ENCODE measurements around the gene PGLYRP1. TPM values are rescaled to one million over a fixed set of nuclear protein-coding genes. Genes with fewer than 3 reads are reported as not detected.

Gene PGLYRP1
- polyA plus RNA-seq, 6 donors from 2014 or later: 1.6 TPM; not detected in 5

DNA sequence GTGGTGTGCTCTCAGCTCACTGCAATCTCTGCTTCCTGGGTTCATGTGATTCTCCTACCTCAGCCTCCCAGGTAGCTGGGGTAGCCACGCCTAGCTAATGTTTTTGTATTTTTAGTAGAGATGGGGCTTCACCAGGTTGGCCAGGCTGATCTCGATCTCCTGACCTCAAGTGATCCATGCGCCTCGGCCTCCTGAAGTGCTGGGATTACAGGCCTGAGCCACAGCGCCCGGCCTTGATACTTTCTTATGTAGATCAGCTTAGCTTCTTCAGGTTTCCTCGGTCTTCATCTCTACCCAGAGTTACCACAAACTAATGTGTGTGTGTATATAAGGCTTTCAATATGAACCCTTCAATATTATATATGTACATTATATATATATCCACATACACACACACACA is 37.5 kb downstream of the PGLYRP1 start:
- ATAC-seq (ENCODE audit: low read depth in 2 of 2) (no peak), DNase-seq (no peak)
- Mint-ChIP-seq H3K27ac (no peak overlapping the region), H3K9me3 (peaks cover 1 to 6% (median 4%) of the 10 kb centered on the region in 7 donors), H3K27me3 (peaks cover 22 to 66% (median 52%) of the 10 kb centered on the region in 3 donors), H3K4me1 (no peaks in the 10 kb centered on the region), H3K36me3 (peaks cover 4 to 16% of the 10 kb centered on the region in 2 donors), H3K4me3 (no peak overlapping the region)

DNA sequence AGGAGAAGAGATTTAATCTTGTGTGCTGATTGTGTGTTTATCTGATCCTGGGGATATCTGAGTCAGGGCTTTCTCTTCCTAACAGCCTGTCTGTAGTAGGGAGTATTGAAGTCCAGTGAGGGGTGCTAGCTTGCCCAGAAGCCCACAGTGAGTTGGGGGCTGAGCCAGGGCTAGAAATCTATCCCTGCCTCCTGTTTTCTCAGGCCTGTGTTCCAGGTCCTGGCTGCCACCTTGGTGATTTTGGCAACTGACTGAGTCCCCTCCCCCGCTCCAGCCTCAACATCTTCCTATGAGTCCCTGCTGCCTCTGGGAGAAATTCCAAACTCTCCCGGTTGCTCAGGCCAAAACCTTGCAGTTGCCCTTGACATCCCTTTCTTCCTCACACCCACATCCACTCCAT is 41.5 kb downstream of the PGLYRP1 start:
- ATAC-seq (ENCODE audit: low read depth in 2 of 2) (no peak), DNase-seq (no peak)
- Mint-ChIP-seq H3K27me3 (peaks cover 24 to 66% (median 58%) of the 10 kb centered on the region in 3 donors), H3K27ac (peak overlapping the region in 1 of 6 donors; percentile 52), H3K9me3 (peaks cover 0 to 6% (median 4%) of the 10 kb centered on the region in 7 donors), H3K4me1 (no peaks in the 10 kb centered on the region), H3K36me3 (peaks cover 4 to 8% of the 10 kb centered on the region in 2 donors), H3K4me3 (no peak overlapping the region)

DNA sequence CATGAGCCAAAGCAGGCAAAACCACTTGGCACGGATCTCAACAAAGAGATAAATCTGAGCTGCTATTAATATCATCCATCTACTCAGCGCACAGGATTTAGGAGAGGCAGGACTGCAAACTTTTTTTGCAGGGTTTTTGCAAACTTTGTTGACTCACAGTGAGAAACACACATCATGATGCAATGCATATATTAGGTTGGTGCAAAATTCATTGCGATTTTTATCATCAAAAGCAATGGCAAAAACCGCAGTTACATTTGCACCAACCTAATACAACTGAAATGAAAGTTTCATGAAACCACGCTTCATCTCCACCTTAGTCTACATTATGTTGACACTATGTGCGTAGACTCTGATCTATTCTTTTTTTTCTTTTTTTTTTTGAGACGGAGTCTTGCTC is 44.7 kb downstream of the PGLYRP1 start:
- Mint-ChIP-seq H3K4me1 (no peaks in the 10 kb centered on the region), H3K9me3 (peaks cover 0 to 4% (median 0%) of the 10 kb centered on the region in 7 donors), H3K27me3 (peaks cover 31 to 78% (median 75%) of the 10 kb centered on the region in 3 donors), H3K4me3 (no peak overlapping the region), H3K27ac (no peak overlapping the region), H3K36me3 (no peaks in the 10 kb centered on the region)
- no peak for ATAC-seq (ENCODE audit: low read depth in 2 of 2)
- no peak for DNase-seq

DNA sequence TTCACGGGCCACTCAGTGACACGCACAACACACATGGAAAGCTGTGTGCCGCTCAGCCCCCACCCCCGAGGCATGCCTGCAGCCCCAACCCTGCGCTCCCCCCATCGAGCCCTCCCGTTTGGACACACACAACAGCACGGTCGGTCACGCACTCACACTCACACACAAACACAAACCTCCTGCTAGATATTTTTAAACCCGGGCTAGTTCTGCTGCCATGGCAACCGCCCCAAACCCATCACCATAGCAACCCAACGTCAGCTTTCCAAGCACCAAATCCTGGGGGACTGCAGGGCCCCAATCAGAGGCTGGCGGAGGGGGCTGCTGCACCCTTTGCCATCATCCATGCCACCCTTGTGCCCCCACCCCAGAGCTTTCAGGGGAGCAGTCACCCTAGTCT is 46.7 kb downstream of the PGLYRP1 start:
- DNase-seq (no peak), ATAC-seq (ENCODE audit: low read depth in 2 of 2) (no peak)
- Mint-ChIP-seq H3K9me3 (peaks cover 0 to 12% (median 9%) of the 10 kb centered on the region in 7 donors), H3K36me3 (peaks cover 0 to 14% of the 10 kb centered on the region in 2 donors), H3K4me1 (peaks cover 13 to 16% (median 16%) of the 10 kb centered on the region in 3 donors), H3K27ac (peak overlapping the region in 1 of 6 donors; percentile 26), H3K4me3 (peak overlapping the region in 1 of 8 donors; percentile 42), H3K27me3 (peaks cover 44 to 85% (median 76%) of the 10 kb centered on the region in 3 donors)

DNA sequence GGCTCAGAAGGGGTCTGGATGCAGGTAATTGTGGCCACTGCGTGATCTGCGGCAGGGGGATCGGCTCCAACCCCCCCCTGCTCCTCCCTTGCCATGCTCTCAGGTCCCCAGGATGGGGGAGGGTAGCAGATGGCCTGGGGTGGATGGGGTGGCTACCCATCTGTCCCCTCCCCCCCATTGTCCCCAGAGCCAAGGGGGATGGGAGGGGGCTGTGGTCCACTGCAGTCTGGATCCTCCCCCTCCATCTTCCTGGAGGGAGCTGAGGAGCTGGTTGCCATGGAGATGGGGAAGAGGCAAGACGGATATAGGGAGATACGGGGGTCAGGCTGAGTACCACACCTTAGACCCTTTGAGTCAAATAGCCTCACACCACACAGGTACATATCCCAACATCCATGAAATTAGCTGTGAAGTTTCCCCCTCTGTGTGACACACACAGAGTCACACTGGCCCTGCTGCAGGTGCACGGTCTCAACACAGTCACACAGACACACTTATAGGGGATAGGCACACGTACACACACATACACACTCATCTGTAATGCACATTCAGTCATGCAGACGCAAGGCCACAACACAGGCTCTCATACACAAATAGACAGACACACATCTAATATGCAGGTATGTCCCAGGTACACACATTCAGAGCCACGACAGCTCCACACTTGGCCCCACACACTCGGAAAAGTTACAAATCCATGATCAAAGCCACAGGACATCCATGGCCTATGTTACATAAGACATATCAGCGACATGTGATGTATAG is 47.4 kb downstream of the PGLYRP1 start:
- Mint-ChIP-seq H3K27me3 (peaks cover 47 to 87% (median 79%) of the 10 kb centered on the region in 3 donors), H3K4me3 (peak overlapping the region in 1 of 8 donors; percentile 42), H3K4me1 (peaks cover 16 to 19% (median 19%) of the 10 kb centered on the region in 3 donors), H3K9me3 (peaks cover 0 to 12% (median 9%) of the 10 kb centered on the region in 7 donors), H3K27ac (no peak overlapping the region), H3K36me3 (peaks cover 0 to 14% of the 10 kb centered on the region in 2 donors)
- DNase-seq (no peak), ATAC-seq (ENCODE audit: low read depth in 2 of 2) (no peak)

DNA sequence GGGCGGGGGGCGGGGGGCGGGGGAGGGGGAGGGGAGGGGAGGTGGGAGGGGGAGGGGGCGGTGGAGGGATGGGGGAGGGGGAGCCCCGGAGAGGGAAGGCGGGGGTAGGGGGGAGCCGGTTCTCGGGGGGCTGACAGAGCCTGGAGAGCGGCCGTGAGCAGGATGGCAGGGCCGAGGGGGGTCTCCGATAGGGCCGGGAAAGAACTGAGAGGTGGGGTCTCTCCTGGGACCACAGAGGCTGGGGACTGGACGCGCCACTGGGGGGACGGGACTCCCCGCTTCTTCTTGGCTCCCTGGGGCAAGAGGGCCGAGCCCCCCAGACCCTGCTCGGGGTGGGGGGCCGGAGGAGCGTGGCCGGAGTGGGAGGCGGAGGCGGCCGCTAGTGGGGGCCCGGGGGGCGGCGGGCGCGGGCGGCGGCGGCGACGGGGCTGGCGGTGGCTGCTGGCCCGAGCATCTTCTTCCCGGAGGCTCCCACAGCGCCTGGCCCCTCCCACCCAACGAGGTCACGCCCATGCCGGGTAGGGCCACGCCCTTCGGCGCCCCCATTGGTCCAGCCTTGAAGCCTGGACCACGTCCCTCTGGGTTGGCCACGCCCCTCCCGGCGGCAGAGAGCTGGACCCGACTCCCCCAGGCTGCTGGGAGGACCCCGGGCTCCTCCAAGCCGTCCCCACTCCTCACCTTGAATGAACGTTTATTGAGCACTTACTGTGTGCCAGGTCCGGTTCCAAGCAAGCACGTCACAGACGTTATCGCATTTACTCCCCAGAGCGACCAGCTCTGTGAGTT is 49.1 kb downstream of the PGLYRP1 start, which contains the start of gene NOVA2:
TSS of gene NOVA2 (minus strand) at position 313 of the 786 bp plus-strand sequence. CDS start 514 bp downstream, outside the sequence.
- Mint-ChIP-seq H3K27ac (peak within 1 kb of the TSS in 2 of 6 donors; percentile 56 to 89), H3K4me1 (peaks cover 16 to 20% (median 19%) of the 10 kb centered on the region in 3 donors), H3K4me3 (peak within 1 kb of the TSS in 7 of 8 donors; percentile 38 to 86 (median 72)), H3K9me3 (peaks cover 0 to 16% (median 9%) of the 10 kb centered on the region in 7 donors), H3K36me3 (peaks cover 0 to 14% of the 10 kb centered on the region in 2 donors), H3K27me3 (peaks cover 63 to 88% (median 86%) of the 10 kb centered on the region in 3 donors)
- ATAC-seq (ENCODE audit: low read depth in 2 of 2): no peak
- no peak for DNase-seq

DNA sequence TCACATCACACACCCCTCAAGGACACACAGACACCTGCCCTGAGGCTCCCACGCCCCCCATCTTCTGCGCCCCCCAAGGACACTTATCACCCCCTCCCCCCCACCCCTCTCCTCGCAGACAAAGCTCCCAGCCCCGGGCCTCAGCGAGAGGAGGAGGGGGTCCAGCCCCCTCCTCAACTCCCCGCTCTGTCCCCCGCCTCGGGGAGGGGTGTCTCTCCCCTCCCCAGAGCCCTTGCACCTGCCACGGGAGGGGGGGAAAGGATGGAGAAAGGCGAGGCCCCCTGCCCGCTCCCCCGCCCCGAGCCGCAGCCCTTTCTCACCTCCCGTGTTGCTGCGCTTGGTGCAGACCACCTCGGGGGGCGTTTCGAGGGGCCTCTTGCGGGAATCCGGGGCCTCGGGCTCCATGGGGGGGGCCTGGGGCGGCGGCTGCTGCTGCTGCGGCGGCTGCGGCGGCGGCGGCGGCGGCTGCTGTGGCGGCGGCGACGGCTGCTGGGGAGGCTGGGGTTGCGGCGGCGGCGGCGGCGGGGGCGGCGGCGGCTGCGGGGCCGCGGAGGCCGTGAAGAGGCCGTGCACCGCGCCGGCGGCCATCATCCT is 49.8 kb downstream of the PGLYRP1 start:
- H3K9me3 Mint-ChIP-seq: peaks cover 0 to 16% (median 9%) of the 10 kb centered on the region in 7 donors
- peaks cover 16 to 20% (median 19%) of the 10 kb centered on the region in 3 donors for H3K4me1 Mint-ChIP-seq
- DNase-seq (no peak), ATAC-seq (ENCODE audit: low read depth in 2 of 2) (no peak)
- peak overlapping the region in 4 of 8 donors; percentile 10 to 86 (median 33) for H3K4me3 Mint-ChIP-seq
- H3K27ac Mint-ChIP-seq: peak overlapping the region in 2 of 6 donors; percentile 56 to 89
- H3K36me3 Mint-ChIP-seq: peaks cover 0 to 14% of the 10 kb centered on the region in 2 donors
- peaks cover 69 to 88% (median 87%) of the 10 kb centered on the region in 3 donors for H3K27me3 Mint-ChIP-seq

DNA sequence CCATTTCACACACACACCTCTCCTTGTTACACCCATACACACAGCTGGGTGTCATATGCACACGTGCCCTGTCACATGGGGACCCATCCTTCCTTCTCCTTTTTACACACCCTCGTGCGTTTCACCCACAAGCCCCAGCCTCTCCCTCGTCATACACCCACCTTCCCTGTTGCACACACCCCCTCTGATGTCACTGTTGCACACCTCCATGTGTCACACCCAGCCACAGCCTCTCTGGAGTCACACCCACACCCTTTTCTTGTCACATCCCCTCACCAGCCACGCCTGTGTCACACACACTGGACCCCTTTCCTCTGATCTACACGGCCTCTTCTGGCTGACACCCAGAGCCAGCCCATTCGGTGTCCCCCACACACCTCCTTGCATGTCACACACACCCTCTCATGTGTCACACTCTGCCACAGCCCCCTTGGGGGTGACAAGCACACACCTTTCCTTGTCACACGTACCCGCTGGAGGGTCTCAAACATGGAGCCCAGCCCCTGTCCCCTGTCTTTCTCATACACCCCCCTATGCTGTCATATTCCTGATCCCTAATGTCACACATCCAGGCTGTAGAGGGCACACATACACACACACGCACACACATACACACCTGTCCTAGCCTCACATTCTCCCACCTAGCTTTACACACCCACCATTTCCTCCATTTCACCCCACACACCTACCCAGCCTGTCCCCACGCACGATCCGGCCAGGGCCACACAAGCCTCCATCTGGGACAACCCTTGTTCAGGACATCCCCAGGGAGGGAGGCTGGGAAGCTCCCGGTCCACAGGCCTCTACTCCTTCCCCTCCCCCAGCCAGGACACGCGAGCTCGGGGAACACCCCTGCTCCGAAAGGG is 50.5 kb downstream of the PGLYRP1 start:
- Mint-ChIP-seq H3K27ac (peak overlapping the region; percentile 56 to 97 (median 92)), H3K9me3 (peaks cover 0 to 16% (median 9%) of the 10 kb centered on the region in 7 donors)
- DNase-seq: peak; percentile 69

DNA sequence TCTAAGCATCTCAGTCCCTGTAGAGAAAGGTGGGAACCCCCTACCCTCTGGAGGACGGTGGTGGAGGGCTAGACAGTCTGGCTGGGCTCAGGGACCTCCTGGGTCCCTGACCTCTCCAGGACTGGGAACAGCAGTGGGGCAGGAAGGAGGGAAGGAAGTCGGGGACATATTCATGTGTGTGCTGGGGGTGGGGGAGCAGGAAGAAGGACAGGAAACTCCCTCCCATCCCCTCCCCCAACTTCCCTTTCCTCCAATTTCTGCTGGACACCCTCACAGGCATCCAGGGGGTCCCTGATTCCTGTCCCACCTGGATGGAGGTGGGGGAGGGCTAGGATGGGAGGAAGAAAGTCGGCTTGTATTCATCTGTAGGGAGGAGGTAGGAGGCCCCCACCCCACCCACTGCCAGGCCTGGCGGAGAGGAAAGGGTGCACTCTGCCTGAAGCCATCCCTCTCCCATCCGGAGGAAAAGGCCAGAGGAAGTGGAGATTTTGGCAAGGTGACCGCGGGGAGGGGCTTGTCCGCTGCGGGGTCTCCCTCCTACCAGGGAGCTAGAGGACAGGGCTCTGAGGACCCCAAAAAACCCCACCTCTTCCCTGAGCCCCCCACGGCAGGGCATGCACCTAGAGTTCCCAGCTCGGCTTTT is 51.5 kb downstream of the PGLYRP1 start:
- Mint-ChIP-seq H3K4me3 (peak overlapping the region in 5 of 8 donors; percentile 14 to 89 (median 52)), H3K27ac (peak overlapping the region in 5 of 6 donors; percentile 56 to 97 (median 93)), H3K27me3 (peaks cover 60 to 85% (median 83%) of the 10 kb centered on the region in 3 donors), H3K9me3 (peaks cover 0 to 16% (median 9%) of the 10 kb centered on the region in 7 donors), H3K36me3 (peaks cover 0 to 14% of the 10 kb centered on the region in 2 donors), H3K4me1 (peaks cover 16 to 20% (median 19%) of the 10 kb centered on the region in 3 donors)
- no peak for DNase-seq
- no peak for ATAC-seq (ENCODE audit: low read depth in 2 of 2)

More for the DNA sequence above, 50.5 kb downstream of the PGLYRP1 start:
- Mint-ChIP-seq H3K27me3 (peaks cover 66 to 88% (median 87%) of the 10 kb centered on the region in 3 donors), H3K36me3 (peaks cover 0 to 14% of the 10 kb centered on the region in 2 donors), H3K4me3 (peak overlapping the region; percentile 10 to 86 (median 62)), H3K4me1 (peaks cover 16 to 20% (median 19%) of the 10 kb centered on the region in 3 donors)
- ATAC-seq (ENCODE audit: low read depth in 2 of 2): peak; percentile 88 to 91

DNA sequence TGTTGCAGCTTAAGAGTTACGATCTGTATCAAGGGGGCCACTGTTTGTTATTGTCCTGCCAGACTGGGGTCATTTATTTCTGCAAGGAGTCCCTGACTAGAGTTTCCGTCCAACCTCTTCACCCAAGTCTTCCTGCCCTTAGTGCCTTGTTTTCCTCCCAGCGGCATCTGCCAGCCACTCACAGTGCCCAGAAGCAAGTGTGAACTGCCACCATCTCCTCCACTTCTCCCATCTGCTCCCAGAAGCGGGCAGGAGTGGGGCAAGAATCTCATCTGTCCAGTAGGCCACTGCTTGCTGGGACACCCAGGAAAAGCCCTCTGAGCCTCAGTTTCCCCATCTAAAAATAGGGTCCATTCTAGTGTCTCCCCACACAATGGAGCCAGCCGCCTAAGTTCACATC is 53.2 kb downstream of the PGLYRP1 start:
- peaks cover 0 to 16% (median 9%) of the 10 kb centered on the region in 7 donors for H3K9me3 Mint-ChIP-seq
- H3K36me3 Mint-ChIP-seq: peaks cover 0 to 14% of the 10 kb centered on the region in 2 donors
- H3K27me3 Mint-ChIP-seq: peaks cover 52 to 83% (median 82%) of the 10 kb centered on the region in 3 donors
- no peak overlapping the region for H3K4me3 Mint-ChIP-seq
- peaks cover 16 to 20% (median 19%) of the 10 kb centered on the region in 3 donors for H3K4me1 Mint-ChIP-seq
- DNase-seq: no peak
- no peak for ATAC-seq (ENCODE audit: low read depth in 2 of 2)
- peak overlapping the region in 1 of 6 donors; percentile 16 for H3K27ac Mint-ChIP-seq

Measured in naive B cell (primary cell).